Lower leg skin (tissue), 4 donors: Measurements from ENCODE around the gene MID1. TPM values are rescaled to one million over a fixed set of nuclear protein-coding genes. Genes with fewer than 3 reads are reported as not detected.

ENCODE experiments used
- DNase-seq, 2 donors: peaks; one replicate each; pipeline ENCODE4 v3.0.0-alpha.2; 2019; ENCODE audit warnings: low spot score in 2 of 2
- H3K4me3 ChIP-seq: fragments of 200-600 bp; sonication (generic); 2 replicates; pipeline ENCODE4 v1.5.1; 2017; ENCODE audit warnings: mild to moderate bottlenecking, low read depth; ENCODE audit not compliant: poor library complexity, severe bottlenecking
- POLR2A ChIP-seq, 2 donors: fragments of 450-650 bp; IDR thresholded peaks; one replicate each; pipeline ENCODE4 v1.6.1; 2016 to 2017; ENCODE audit warnings: antibody characterized with exemption in 2 of 2, mild to moderate bottlenecking in 1 of 2, moderate library complexity in 1 of 2
- WGBS, 2 donors: methylation state at CpG; one replicate each; pipeline ENCODE4 v1.1.5; 2018; 5-methylcytosine and 5-hydroxymethylcytosine counted together
- intact Hi-C: fragments of 100-400 bp; cut with DNase I; formaldehyde crosslinking; loops from one replicate; pipeline ENCODE4 v1.15.0; 2023; ENCODE audit warnings: low total_unique reads
- total RNA-seq, 4 donors: library from RNA; depleted of rRNA; stranded (reverse); fragments of >200 nt; gene quantifications; one replicate each; pipeline ENCODE4 v1.1.0, GENCODE V29; 2016
- TF ChIP-seq, protein P1 (sequence below), 3 donors: fragments of 450-650 bp; IDR thresholded peaks; one replicate each; pipeline ENCODE4 v1.5.1; 2016; ENCODE audit warnings: antibody characterized with exemption in 3 of 3, mild to moderate bottlenecking in 3 of 3, moderate library complexity in 2 of 3

Gene MID1
- total RNA-seq, 4 donors from 2014 or later = 2.7 to 7.2 (median 3.9) TPM

DNA sequence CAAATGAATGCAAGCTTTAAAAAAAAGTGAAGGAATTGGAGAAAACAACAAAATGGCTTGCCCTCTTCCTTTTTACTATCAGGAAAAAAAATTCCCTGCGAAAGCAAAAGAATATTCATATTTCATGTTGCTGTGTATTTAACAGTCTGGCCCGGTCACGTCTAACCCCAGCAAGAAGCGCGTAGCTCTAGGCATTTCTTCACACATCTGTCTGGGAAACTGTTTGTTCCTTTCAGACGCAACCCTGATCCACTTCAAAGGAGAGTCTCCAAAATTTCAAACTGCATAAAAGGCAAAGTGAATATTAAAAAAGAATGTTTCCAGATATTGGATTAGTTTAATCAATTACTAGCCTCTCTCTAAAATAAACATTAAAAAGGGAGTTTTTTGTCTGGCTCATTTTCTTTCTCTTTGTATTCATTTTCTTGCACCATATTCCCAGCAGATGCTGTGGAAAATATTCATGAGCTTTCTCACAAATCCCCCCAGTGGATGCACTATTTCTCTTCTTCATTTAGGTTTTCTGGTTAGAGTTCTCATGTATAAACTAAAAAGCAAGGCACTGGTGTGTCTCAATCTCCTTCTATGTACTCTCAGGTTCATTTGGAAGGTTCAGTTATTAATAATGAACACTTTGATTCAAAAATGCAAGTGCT lies 145.3 kb downstream of the MID1 start:
- intact Hi-C loops = no loop called here
- DNase-seq = no peak
- TF ChIP-seq, protein P1, sequence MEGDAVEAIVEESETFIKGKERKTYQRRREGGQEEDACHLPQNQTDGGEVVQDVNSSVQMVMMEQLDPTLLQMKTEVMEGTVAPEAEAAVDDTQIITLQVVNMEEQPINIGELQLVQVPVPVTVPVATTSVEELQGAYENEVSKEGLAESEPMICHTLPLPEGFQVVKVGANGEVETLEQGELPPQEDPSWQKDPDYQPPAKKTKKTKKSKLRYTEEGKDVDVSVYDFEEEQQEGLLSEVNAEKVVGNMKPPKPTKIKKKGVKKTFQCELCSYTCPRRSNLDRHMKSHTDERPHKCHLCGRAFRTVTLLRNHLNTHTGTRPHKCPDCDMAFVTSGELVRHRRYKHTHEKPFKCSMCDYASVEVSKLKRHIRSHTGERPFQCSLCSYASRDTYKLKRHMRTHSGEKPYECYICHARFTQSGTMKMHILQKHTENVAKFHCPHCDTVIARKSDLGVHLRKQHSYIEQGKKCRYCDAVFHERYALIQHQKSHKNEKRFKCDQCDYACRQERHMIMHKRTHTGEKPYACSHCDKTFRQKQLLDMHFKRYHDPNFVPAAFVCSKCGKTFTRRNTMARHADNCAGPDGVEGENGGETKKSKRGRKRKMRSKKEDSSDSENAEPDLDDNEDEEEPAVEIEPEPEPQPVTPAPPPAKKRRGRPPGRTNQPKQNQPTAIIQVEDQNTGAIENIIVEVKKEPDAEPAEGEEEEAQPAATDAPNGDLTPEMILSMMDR (IDR thresholded peaks at IDR 0.05) = no peak
- no peak for TF ChIP-seq POLR2A (IDR thresholded peaks at IDR 0.05)
- H3K4me3 ChIP-seq = no peak overlapping the region
- 54 to 63% methylated on average over 6 of the region's 6 CpGs for WGBS, 2 donors

DNA sequence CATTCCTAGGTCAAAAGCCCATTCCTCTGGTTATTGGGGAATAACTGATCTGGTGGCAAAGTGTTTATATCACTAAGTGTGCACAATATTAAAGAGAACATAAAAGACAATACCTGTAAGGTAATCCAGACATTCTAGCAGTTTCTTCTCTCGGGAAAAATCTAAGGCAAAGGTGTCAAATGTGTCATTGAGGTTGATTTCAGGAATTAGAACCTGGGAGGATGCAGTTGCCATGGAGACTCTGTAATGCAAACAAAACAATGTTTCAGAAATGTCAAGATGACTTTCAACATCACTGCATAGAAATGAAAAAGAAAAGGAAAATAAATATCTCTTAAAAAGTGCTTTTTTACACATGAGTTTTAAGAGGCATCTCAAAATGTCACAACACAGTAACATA lies 145.9 kb downstream of the MID1 start:
- H3K4me3 ChIP-seq = no peak overlapping the region
- WGBS, 2 donors = 38 to 48% methylated on average over 1 of the region's 1 CpG
- DNase-seq = no peak
- no peak for TF ChIP-seq POLR2A (IDR thresholded peaks at IDR 0.05)
- intact Hi-C loops = no loop called here

DNA sequence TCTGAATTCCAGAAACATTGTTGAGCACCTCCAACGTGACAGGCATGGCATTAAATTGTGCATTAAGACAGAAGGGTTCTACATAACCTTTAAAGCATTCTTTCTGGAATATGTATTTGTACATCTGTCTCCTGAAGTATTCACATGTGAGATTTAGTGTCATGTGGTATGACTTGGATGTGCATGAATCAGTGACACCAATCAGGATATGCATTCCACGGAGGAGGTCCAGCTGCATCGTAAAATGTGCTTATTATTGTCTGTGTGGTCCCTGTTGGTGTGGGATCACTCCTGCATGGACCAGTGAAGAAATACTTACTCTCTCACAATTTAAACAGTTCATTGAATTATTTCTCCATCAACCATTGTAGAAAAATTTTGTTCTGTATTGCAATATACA lies 149.0 kb downstream of the MID1 start:
- WGBS, 2 donors = 76 to 89% methylated on average over 3 of the region's 3 CpGs
- DNase-seq = no peak
- intact Hi-C loops = no loop called here
- no peak overlapping the region for H3K4me3 ChIP-seq
- TF ChIP-seq POLR2A (IDR thresholded peaks at IDR 0.05) = no peak
- TF ChIP-seq, protein P1 (IDR thresholded peaks at IDR 0.05) = no peak

DNA sequence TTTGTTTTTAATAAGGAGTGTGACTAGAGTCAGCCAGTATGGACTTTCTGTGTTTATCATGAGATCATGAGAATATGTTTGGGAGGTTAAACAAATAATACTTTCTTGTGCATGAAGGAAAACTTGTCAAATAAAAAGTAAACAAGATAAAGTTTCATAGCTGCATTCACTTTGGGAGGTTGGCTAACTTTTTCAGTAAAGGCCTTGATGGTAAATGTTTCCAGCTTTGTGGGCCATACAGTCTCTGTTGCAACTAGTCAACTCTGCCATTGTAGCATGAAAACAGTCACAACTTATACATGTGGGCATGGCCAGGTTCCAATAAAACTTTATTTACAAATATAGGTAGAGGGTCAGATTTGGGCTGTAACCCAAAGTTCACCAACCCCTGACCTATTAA lies 150.4 kb downstream of the MID1 start:
- intact Hi-C loops = no loop called here
- no peak overlapping the region for H3K4me3 ChIP-seq
- TF ChIP-seq, protein P1 (IDR thresholded peaks at IDR 0.05) = no peak
- no peak for TF ChIP-seq POLR2A (IDR thresholded peaks at IDR 0.05)
- DNase-seq = no peak

DNA sequence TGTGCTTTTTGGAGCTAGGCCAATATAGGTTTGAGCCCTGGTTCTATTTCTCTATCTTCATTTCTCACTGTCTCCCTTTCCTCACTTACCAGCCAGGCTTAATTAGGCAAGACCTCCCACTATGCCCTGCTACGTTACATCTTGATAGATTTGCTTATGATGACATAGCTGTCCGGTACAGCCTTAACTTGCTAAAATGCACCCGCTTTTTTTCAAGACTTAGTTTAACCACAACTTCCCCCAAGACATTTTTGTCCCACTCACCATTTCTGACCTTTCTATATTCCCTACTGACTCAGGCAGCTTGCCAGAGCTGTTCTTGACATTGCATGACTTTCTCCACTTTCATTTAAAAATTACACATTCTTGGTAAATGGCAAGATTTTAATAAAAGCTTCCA lies 152.6 kb downstream of the MID1 start:
- no peak overlapping the region for H3K4me3 ChIP-seq
- no peak for TF ChIP-seq POLR2A (IDR thresholded peaks at IDR 0.05)
- TF ChIP-seq, protein P1 (IDR thresholded peaks at IDR 0.05) = no peak
- no peak for DNase-seq
- intact Hi-C loops = no loop called here
- 74 to 77% methylated on average over 3 of the region's 3 CpGs for WGBS, 2 donors

DNA sequence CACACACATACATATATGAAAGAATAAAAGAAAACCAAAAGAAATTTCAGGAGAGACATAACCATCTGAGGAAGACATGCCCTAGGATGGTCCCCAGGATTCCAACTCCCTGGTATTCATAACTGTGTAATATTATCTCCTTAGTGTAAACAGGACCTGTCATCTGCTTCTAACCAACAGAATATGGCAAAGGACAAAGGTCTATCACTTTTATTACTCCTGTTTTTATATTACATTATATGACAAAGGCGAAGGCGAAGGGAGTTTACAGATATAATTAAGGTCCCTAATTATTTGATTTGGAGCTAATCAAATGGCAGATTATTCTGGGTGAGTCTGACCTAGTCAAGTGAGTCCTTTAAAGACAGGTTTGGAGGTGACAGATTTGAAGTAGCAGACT lies 155.1 kb downstream of the MID1 start:
- DNase-seq = no peak
- no peak for TF ChIP-seq POLR2A (IDR thresholded peaks at IDR 0.05)
- TF ChIP-seq, protein P1 (IDR thresholded peaks at IDR 0.05) = no peak
- H3K4me3 ChIP-seq = no peak overlapping the region
- WGBS, 2 donors = 97 to 100% methylated on average over 2 of the region's 2 CpGs
- intact Hi-C loops = no loop called here
